H9 (cell line): Measurements from ENCODE around the gene FEZF2. TPM values are rescaled to one million over a fixed set of nuclear protein-coding genes. Genes with fewer than 3 reads are reported as not detected.
A peak's percentile ranks its signal among the peaks of the same experiment; 100 is the strongest.

Experiments
- DNase-seq: peaks from one replicate; pipeline ENCODE4 v3.0.0-alpha.2; 2017
- H2AFZ ChIP-seq: one replicate; pipeline ENCODE4 v1.6.1; 2013; ENCODE audit warnings: mild to moderate bottlenecking, low read length, control low read depth, moderate library complexity
- H2AK5ac ChIP-seq: 2 replicates; pipeline ENCODE4 v1.6.1; 2013; ENCODE audit warnings: low read length, control low read depth, mixed read lengths; ENCODE audit not compliant: insufficient read length
- H2BK120ac ChIP-seq: one replicate; pipeline ENCODE4 v1.6.1; 2013; ENCODE audit warnings: low read depth, mild to moderate bottlenecking, low read length, control low read depth, inconsistent platforms; ENCODE audit not compliant: poor library complexity, severe bottlenecking
- H2BK12ac ChIP-seq: 2 replicates; pipeline ENCODE4 v1.6.1; 2013; ENCODE audit warnings: low read length, control low read depth, mixed read lengths, low read depth; ENCODE audit not compliant: insufficient read length
- H2BK15ac ChIP-seq: 2 replicates; pipeline ENCODE4 v1.6.1; 2013; ENCODE audit warnings: low read depth, low read length, control low read depth
- H2BK20ac ChIP-seq: one replicate; pipeline ENCODE4 v1.6.1; 2013; ENCODE audit warnings: low read depth, mild to moderate bottlenecking, low read length, control low read depth, inconsistent platforms; ENCODE audit not compliant: poor library complexity, severe bottlenecking
- H2BK5ac ChIP-seq: 2 replicates; pipeline ENCODE4 v1.6.1; 2013; ENCODE audit warnings: low read length, control low read depth, mixed read lengths; ENCODE audit not compliant: insufficient read length
- H3K14ac ChIP-seq: 2 replicates; pipeline ENCODE4 v1.6.1; 2013; ENCODE audit warnings: low read length, control low read depth; ENCODE audit not compliant: insufficient read depth
- H3K18ac ChIP-seq: 2 replicates; pipeline ENCODE4 v1.6.1; 2013; ENCODE audit warnings: low read depth, mild to moderate bottlenecking, mixed read lengths, low read length, control low read depth; ENCODE audit not compliant: insufficient read length
- H3K23ac ChIP-seq: 2 replicates; pipeline ENCODE4 v1.6.1; 2013; ENCODE audit warnings: low read length, control low read depth, mixed read lengths, low read depth; ENCODE audit not compliant: insufficient read length
- H3K23me2 ChIP-seq: 2 replicates; pipeline ENCODE4 v1.6.1; 2013; ENCODE audit warnings: low read depth, mild to moderate bottlenecking, mixed read lengths, low read length, control low read depth; ENCODE audit not compliant: insufficient read length, poor library complexity, severe bottlenecking
- H3K27ac ChIP-seq: 2 replicates; pipeline ENCODE4 v1.5.1; 2013; ENCODE audit warnings: low read length, control low read depth, mixed read lengths, low read depth; ENCODE audit not compliant: insufficient read length
- H3K27me3 ChIP-seq: 2 replicates; pipeline ENCODE4 v1.6.1; 2013; ENCODE audit warnings: low read length, control low read depth, inconsistent platforms; ENCODE audit not compliant: insufficient read depth
- H3K4ac ChIP-seq: 2 replicates; pipeline ENCODE4 v1.6.1; 2013; ENCODE audit warnings: low read depth, mild to moderate bottlenecking, control low read depth, inconsistent platforms, low read length, moderate library complexity
- H3K4me1 ChIP-seq: 2 replicates; pipeline ENCODE4 v1.6.1; 2013; ENCODE audit warnings: low read length, control low read depth, inconsistent platforms; ENCODE audit not compliant: insufficient read depth
- H3K4me2 ChIP-seq: 2 replicates; pipeline ENCODE4 v1.6.1; 2013; ENCODE audit warnings: low read length, control low read depth, mixed read lengths; ENCODE audit not compliant: insufficient read length, insufficient read depth
- H3K56ac ChIP-seq: 2 replicates; pipeline ENCODE4 v1.6.1; 2013; ENCODE audit warnings: low read depth, mild to moderate bottlenecking, mixed read lengths, low read length, control low read depth; ENCODE audit not compliant: insufficient read length
- H3K79me1 ChIP-seq: 2 replicates; pipeline ENCODE4 v1.6.1; 2013; ENCODE audit warnings: low read depth, mild to moderate bottlenecking, moderate library complexity, low read length, control low read depth, inconsistent platforms; ENCODE audit not compliant: insufficient read depth, poor library complexity, severe bottlenecking
- H3K79me2 ChIP-seq: 2 replicates; pipeline ENCODE4 v1.6.1; 2013; ENCODE audit warnings: low read length, control low read depth, inconsistent platforms; ENCODE audit not compliant: insufficient read depth
- H3K9ac ChIP-seq: 2 replicates; pipeline ENCODE4 v1.6.1; 2013; ENCODE audit warnings: low read length, control low read depth, mixed read lengths; ENCODE audit not compliant: insufficient read length; ENCODE audit errors: extremely low read depth
- H3K9me3 ChIP-seq: one replicate; pipeline ENCODE4 v1.6.1; 2013; ENCODE audit warnings: low read depth, low read length, inconsistent platforms; ENCODE audit not compliant: control insufficient read depth
- H3T11ph ChIP-seq: one replicate; pipeline ENCODE4 v1.6.1; 2013; ENCODE audit warnings: mild to moderate bottlenecking, low read length, control low read depth, inconsistent platforms
- H4K20me1 ChIP-seq: one replicate; pipeline ENCODE4 v1.6.1; 2013; ENCODE audit not compliant: control insufficient read depth, insufficient read length, insufficient read depth
- H4K5ac ChIP-seq: 2 replicates; pipeline ENCODE4 v1.6.1; 2013; ENCODE audit warnings: low read depth, mild to moderate bottlenecking, mixed read lengths, low read length, control low read depth; ENCODE audit not compliant: insufficient read length
- H4K8ac ChIP-seq: replicated peaks from 2 replicates; pipeline ENCODE4 v1.6.1; 2013; ENCODE audit warnings: low read length, control low read depth, mixed read lengths, low read depth; ENCODE audit not compliant: insufficient read length
- H4K91ac ChIP-seq: 2 replicates; pipeline ENCODE4 v1.6.1; 2013; ENCODE audit warnings: low read depth, mild to moderate bottlenecking, moderate library complexity, mixed read lengths, low read length, control low read depth; ENCODE audit not compliant: insufficient read length
- H3K27ac Mint-ChIP-seq, 3 experiments: 2 replicates in 2 of 3; 3 replicates in 1 of 3; pipeline ENCODE4 v1.8.0; 2020 to 2021; ENCODE audit warnings: mixed read lengths in 3 of 3, mild to moderate bottlenecking in 1 of 3, moderate library complexity in 1 of 3
- H3K27me3 Mint-ChIP-seq: 2 replicates; pipeline ENCODE4 v1.8.0; 2021; ENCODE audit warnings: low read depth, mild to moderate bottlenecking, moderate library complexity, mixed read lengths
- H3K36me3 Mint-ChIP-seq, 3 experiments: 2 replicates in 2 of 3; 3 replicates in 1 of 3; pipeline ENCODE4 v1.8.0; 2020 to 2021; ENCODE audit warnings: low read depth in 3 of 3, mixed read lengths in 3 of 3; ENCODE audit not compliant: insufficient read depth in 1 of 3
- H3K4me1 Mint-ChIP-seq, 2 experiments: 2 replicates each; pipeline ENCODE4 v1.8.0; 2020; ENCODE audit warnings: mixed read lengths in 2 of 2
- H3K4me3 Mint-ChIP-seq, 2 experiments: 2 replicates in 1 of 2; 3 replicates in 1 of 2; pipeline ENCODE4 v1.8.0; 2020 to 2021; ENCODE audit warnings: mild to moderate bottlenecking in 2 of 2, mixed read lengths in 2 of 2, moderate library complexity in 1 of 2
- H3K9me3 Mint-ChIP-seq, 2 experiments: 2 replicates in 1 of 2; 3 replicates in 1 of 2; pipeline ENCODE4 v1.8.0; 2020; ENCODE audit warnings: mild to moderate bottlenecking in 2 of 2, mixed read lengths in 2 of 2, moderate library complexity in 1 of 2
- WGBS: extraction: QIAGEN DNeasy Blood & Tissue Kit; methylation state at CpG from one replicate; pipeline ENCODE4 v1.1.7; 2013; ENCODE audit warnings: missing lambda C conversion rate, low lambda C conversion rate, mixed read lengths; ENCODE audit not compliant: insufficient read length; ENCODE audit errors: extremely low coverage; 5-methylcytosine and 5-hydroxymethylcytosine counted together
- total RNA-seq: library from RNA; stranded (reverse); gene quantifications from 2 replicates; pipeline ENCODE4 v1.2.1, GENCODE V29; 2021
- TF ChIP-seq, protein P1 (sequence below): fragments of 200-600 bp; sonication (generic); conservative IDR thresholded peaks from 3 replicates; pipeline ENCODE4 v1.8.0; 2021; ENCODE audit warnings: antibody characterized with exemption, mild to moderate bottlenecking

The FEZF2 gene
- total RNA-seq, 1 experiment from 2014 or later: 0.11 TPM

DNA sequence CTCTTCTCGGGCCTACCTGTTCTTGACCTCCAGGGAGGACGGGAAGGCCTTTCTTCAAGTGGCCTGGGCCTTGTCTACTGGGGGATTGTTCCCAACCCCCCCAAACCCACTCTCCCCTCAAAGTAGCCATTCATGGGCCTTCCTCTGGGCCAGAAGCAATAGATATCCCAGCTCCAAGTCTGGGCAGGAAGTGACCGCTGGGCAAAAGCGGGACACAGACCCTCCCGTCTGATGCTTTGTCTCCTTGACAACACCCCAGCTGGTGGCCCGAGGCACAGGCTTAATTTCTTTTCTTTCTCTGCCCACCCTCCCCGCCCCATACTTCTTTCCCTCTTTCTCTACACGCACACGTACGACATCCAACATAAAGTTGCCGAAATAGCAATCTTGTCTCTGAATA is 41.4 kb upstream of the FEZF2 start:
- H2BK12ac ChIP-seq: no peak overlapping the region
- peak overlapping the region; percentile 51 for H3K4me2 ChIP-seq
- DNase-seq: peak; percentile 75

More for the DNA sequence above, 41.4 kb upstream of the FEZF2 start:
- H2AFZ ChIP-seq: no peak overlapping the region
- peaks cover 0 to 4% of the 10 kb centered on the region in 2 experiments; a peak in 1 of 5 replicates for H3K9me3 Mint-ChIP-seq
- H4K5ac ChIP-seq: no peak overlapping the region
- H3K27me3 ChIP-seq: no peaks in the 10 kb centered on the region
- peaks cover 0 to 4% (median 1%) of the 10 kb centered on the region in 3 experiments; a peak in 1 of 7 replicates for H3K36me3 Mint-ChIP-seq
- H3K9ac ChIP-seq: no peak overlapping the region
- no peak overlapping the region for H2AK5ac ChIP-seq
- no peak overlapping the region for H2BK15ac ChIP-seq
- TF ChIP-seq, protein P1, sequence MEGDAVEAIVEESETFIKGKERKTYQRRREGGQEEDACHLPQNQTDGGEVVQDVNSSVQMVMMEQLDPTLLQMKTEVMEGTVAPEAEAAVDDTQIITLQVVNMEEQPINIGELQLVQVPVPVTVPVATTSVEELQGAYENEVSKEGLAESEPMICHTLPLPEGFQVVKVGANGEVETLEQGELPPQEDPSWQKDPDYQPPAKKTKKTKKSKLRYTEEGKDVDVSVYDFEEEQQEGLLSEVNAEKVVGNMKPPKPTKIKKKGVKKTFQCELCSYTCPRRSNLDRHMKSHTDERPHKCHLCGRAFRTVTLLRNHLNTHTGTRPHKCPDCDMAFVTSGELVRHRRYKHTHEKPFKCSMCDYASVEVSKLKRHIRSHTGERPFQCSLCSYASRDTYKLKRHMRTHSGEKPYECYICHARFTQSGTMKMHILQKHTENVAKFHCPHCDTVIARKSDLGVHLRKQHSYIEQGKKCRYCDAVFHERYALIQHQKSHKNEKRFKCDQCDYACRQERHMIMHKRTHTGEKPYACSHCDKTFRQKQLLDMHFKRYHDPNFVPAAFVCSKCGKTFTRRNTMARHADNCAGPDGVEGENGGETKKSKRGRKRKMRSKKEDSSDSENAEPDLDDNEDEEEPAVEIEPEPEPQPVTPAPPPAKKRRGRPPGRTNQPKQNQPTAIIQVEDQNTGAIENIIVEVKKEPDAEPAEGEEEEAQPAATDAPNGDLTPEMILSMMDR: no peak
- peaks cover 83% of the 10 kb centered on the region for H3K27me3 Mint-ChIP-seq
- H3K23me2 ChIP-seq: no peaks in the 10 kb centered on the region
- WGBS: no CpG with 5 or more reads among the region's 11 CpGs
- H4K91ac ChIP-seq: no peak overlapping the region
- no peak overlapping the region for H3K27ac ChIP-seq
- peak overlapping the region; percentile 93 to 96 (median 95) for H3K27ac Mint-ChIP-seq
- H3T11ph ChIP-seq: no peak overlapping the region
- H3K9me3 ChIP-seq: no peaks in the 10 kb centered on the region
- peaks cover 39 to 42% of the 10 kb centered on the region in 2 experiments for H3K4me1 Mint-ChIP-seq
- no peak overlapping the region for H2BK20ac ChIP-seq
- H3K79me2 ChIP-seq: no peaks in the 10 kb centered on the region
- H4K8ac ChIP-seq: no peak overlapping the region
- no peaks in the 10 kb centered on the region for H4K20me1 ChIP-seq
- no peak overlapping the region for H3K14ac ChIP-seq
- no peak overlapping the region for H3K18ac ChIP-seq
- H3K23ac ChIP-seq: no peak overlapping the region
- no peak overlapping the region for H3K4ac ChIP-seq
- no peaks in the 10 kb centered on the region for H3K79me1 ChIP-seq
- peaks cover 7% of the 10 kb centered on the region; the same call in 1 of the 2 replicates for H3K4me1 ChIP-seq
- no peak overlapping the region for H2BK5ac ChIP-seq
- H3K4me3 Mint-ChIP-seq: peak overlapping the region; percentile 60 to 83
- H2BK120ac ChIP-seq: no peak overlapping the region
- no peak overlapping the region for H3K56ac ChIP-seq
